Epithelial cell of proximal tubule (primary cell): ENCODE data around the gene IMMP2L. TPM values are rescaled to one million over a fixed set of nuclear protein-coding genes. Genes with fewer than 3 reads are reported as not detected.
"Not testable (repeated sequence)": the region's sequence is repeated elsewhere in the genome, so short reads cannot be mapped to it uniquely, and the experiment has no call there.

ENCODE experiments used
- DNase-seq: peaks from one replicate; pipeline ENCODE4 v3.0.0-alpha.2; 2011; ENCODE audit warnings: low read depth
- H3K4me3 ChIP-seq: 2 replicates; pipeline ENCODE4 v1.5.1; 2011; ENCODE audit warnings: low read depth, mild to moderate bottlenecking, low read length
- total RNA-seq: library from RNA; depleted of rRNA; stranded (reverse); fragments of >200 nt; gene quantifications from 2 replicates; pipeline ENCODE4 v1.2.3, GENCODE V29; 2015
- TF ChIP-seq, protein P1 (sequence below): conservative IDR thresholded peaks from 2 replicates; pipeline ENCODE4 v1.5.1; 2012; ENCODE audit warnings: low read depth, mild to moderate bottlenecking, low read length

The IMMP2L gene
- total RNA-seq, 1 donor from 2014 or later: 8.4 TPM

DNA sequence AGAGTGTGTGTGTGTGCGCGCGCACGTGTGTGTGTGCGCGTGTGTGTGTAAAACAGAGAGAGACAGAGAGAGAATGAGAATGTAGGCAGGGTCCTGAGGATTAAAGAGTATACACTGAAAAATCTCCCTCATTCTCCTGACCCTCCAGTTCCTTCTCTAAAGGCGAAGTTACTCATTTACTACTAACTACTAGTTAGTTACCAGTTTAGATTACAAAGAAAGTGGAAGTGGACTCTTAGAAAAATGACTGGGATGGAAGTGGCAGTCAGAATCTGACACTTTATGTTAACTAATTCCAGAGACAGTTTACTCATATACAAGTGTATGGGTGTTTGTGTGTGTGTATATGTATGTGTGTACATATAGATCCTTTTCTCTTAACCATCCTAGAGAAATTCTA, 617.8 kb downstream of the IMMP2L start:
- no peak for DNase-seq
- TF ChIP-seq, protein P1, sequence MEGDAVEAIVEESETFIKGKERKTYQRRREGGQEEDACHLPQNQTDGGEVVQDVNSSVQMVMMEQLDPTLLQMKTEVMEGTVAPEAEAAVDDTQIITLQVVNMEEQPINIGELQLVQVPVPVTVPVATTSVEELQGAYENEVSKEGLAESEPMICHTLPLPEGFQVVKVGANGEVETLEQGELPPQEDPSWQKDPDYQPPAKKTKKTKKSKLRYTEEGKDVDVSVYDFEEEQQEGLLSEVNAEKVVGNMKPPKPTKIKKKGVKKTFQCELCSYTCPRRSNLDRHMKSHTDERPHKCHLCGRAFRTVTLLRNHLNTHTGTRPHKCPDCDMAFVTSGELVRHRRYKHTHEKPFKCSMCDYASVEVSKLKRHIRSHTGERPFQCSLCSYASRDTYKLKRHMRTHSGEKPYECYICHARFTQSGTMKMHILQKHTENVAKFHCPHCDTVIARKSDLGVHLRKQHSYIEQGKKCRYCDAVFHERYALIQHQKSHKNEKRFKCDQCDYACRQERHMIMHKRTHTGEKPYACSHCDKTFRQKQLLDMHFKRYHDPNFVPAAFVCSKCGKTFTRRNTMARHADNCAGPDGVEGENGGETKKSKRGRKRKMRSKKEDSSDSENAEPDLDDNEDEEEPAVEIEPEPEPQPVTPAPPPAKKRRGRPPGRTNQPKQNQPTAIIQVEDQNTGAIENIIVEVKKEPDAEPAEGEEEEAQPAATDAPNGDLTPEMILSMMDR: no peak
- no peak overlapping the region for H3K4me3 ChIP-seq

DNA sequence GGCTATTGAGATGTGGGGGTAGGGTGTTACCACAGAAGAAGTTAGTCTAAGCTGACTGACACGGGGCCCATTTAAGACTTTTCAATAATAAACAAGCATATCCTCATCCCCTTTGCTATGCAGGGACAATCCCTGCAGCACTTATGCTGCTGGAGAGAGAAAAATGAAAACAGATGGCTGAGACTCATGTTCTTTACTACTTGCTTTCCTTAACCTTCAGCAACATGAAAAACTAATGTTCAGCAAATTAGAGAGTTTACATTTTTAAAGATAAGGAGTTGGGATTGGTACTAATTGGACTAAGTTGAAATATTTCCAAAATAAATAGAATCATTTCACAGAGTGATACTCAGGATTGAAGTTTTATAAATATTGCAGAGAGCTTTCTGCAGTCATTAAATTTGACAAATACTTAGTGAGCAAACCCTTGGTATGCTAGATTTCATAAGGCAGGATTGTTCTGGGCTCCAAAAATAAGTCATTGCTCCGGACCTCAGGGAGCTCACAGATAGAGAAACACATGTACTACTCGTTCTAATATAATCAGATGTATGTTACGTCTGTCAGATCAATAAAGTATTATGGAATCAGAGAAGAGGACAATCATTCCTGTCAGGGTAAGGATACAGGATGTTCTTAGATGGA, 618.5 kb downstream of the IMMP2L start:
- no peak for DNase-seq

DNA sequence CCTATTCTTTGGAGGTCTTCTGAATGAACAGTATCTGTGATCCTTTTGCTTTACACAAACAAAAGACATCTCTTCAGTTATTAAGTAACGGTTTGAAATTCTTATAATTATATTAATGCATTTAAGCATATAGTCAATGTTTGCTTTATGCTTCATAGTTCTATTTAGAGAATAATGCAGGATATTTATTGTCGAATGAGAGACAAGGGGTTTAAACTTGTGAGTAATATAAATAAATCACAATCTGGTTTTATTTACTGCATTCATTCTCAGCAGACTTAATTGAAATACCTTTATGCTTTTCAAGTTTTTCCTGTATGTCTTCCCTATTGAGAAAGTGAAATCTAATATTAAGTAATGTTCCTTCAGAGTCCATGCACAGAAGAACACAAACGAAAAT, 620.9 kb downstream of the IMMP2L start:
- H3K4me3 ChIP-seq: no peak overlapping the region
- TF ChIP-seq, protein P1: no peak
- no peak for DNase-seq

More for the DNA sequence above, 618.5 kb downstream of the IMMP2L start:
- H3K4me3 ChIP-seq: no peak overlapping the region
- TF ChIP-seq, protein P1: no peak

DNA sequence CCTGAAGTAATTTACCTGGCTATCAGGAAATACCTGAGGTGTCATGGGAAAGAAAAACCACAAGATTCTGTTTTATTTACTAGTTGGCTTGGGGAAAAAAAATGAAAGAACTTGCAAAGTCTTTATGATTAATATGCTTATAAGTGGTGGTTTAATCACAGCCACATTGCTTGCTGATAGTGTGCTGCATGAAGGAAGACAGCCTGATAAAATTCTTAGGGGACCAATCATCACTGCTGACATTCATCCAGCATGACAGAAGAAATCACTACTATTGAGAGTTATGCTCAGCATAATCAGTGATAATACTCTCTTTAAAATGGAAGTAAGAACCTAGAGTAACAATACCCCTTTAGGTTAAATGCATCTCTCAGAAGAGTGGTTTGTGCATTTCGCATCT, 621.5 kb downstream of the IMMP2L start:
- TF ChIP-seq, protein P1: no peak
- no peak for DNase-seq

DNA sequence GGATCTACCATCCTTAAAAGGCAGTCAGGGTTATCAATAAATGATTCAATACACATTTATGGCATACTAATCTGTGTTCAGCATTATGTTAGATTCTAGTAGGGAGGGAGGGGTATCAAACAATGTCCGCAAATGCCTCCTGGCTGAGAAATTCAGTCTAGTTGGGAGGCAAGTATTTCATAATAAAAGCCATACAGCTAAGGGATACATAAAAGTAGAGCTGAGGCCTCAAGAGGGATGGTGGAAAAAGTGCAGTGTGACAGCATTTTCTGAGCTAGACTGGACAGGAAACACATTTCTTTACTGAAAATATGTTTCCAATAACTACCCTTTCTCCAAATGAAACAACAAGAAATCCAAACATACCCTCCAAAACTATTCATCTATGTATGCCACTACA, 624.1 kb downstream of the IMMP2L start:
- DNase-seq: no peak
- TF ChIP-seq, protein P1: no peak
- H3K4me3 ChIP-seq: no peak overlapping the region

More for the DNA sequence above, 621.5 kb downstream of the IMMP2L start:
- no peak overlapping the region for H3K4me3 ChIP-seq

DNA sequence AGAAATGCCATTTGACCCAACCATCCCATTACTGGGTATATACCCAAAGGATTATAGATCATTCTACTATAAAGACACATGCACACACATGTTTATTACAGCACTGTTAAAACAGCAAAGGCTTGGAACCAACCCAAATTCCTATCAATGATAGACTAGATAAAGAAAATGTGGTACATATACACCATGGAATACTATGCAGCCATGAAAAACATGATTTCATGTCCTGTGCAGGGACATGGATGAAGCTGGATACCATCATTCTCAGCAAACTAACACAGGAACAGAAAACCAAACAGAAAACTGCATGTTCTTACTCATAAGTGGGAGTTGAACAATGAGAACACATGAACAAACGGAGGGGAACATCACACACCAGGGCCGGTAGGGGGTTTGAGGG, 625.6 kb downstream of the IMMP2L start:
- not testable (repeated sequence) for H3K4me3 ChIP-seq, DNase-seq

DNA sequence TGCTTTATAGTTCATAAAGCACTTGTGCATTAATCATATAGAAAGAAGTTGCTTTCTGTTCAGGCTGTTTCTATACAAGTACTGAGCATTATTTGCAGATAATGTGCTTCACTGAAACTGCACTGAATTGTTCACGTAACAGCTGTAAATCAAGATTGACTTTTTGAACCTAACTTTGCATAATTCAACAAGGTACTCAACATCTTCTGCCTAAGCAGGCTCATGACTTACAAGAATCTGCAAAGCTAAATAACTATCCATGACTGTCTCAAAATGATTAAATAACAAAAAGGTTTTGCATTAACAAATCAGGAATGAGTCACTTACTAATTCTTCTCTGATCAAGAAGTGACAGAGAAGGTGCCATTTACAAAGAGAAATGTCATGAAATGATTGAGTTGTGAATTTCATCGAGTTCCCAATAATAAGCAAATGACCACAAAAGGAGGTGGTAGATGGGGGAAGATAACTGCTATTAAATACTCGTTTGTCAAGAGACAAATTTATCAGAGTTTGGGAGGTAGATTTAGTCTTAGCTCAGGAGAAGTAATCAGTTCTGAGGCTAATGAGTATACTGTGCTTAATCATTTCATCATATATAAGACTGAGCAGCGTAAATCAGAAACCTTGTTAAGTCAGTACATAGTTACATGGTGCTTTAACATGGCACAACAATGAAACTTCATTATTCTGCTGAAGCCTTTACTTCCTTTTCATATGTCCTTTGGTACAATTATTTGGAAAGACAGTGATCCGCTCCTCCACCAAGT, 632.6 kb downstream of the IMMP2L start:
- DNase-seq: no peak
- TF ChIP-seq, protein P1: no peak
- no peak overlapping the region for H3K4me3 ChIP-seq
